ENCODE results near the gene CLIC4.

DNA sequence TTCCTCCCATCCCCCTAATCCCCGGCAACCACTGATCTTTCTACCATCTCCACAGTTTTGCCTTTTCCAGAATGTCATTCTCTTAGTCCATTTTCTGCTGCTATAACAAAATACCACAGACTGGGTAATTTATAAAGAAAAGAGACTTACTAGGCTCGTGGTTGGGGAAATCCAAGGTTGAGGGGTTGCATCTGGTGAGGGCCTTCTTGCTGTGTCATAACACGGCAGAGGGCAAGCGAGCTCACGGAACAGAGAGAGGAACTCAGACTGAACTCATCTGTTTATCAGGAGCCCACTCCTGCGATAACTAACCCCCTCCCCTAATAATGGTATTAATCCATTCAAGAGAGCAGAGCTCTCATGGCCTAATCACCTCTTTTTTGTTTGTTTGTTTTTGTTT lies 132.8 kb downstream of the CLIC4 start:
- TF ChIP-seq, protein P1, sequence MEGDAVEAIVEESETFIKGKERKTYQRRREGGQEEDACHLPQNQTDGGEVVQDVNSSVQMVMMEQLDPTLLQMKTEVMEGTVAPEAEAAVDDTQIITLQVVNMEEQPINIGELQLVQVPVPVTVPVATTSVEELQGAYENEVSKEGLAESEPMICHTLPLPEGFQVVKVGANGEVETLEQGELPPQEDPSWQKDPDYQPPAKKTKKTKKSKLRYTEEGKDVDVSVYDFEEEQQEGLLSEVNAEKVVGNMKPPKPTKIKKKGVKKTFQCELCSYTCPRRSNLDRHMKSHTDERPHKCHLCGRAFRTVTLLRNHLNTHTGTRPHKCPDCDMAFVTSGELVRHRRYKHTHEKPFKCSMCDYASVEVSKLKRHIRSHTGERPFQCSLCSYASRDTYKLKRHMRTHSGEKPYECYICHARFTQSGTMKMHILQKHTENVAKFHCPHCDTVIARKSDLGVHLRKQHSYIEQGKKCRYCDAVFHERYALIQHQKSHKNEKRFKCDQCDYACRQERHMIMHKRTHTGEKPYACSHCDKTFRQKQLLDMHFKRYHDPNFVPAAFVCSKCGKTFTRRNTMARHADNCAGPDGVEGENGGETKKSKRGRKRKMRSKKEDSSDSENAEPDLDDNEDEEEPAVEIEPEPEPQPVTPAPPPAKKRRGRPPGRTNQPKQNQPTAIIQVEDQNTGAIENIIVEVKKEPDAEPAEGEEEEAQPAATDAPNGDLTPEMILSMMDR (IDR thresholded peaks at IDR 0.05) = no peak
- TF ChIP-seq EZH2 (IDR thresholded peaks at IDR 0.05; ENCODE audit: borderline replicate concordance, insufficient read depth, low read depth, low read length, poor library complexity, severe bottlenecking) = no peak

Measured in B cell (primary cell).